ENCODE results near the gene MZT2B.
"Not testable (repeated sequence)": the region's sequence is repeated elsewhere in the genome, so short reads cannot be mapped to it uniquely, and the experiment has no call there.

The MZT2B gene

GRCh38 chr2:130180404-130181324 lies 1.4 kb upstream of the MZT2B start:
- DNase-seq (ENCODE audit: low spot score) = not testable (repeated sequence)

- peak; percentile 95 for DNase-seq (ENCODE audit: low spot score)
These were observed 660 bp upstream of the MZT2B start, which contains the start of gene SMPD4 for GRCh38 chr2:130181325-130181879. Gene SMPD4 (minus strand): TSS chr2:130181602. CDS start chr2:130176592, 5,010 bp downstream.

GRCh38 chr2:130182826-130183511 lies 907 bp downstream of the MZT2B start:
- not testable (repeated sequence) for DNase-seq (ENCODE audit: low spot score)

GRCh38 chr2:130183512-130184373 lies 1.7 kb downstream of the MZT2B start:
- no peak for DNase-seq (ENCODE audit: low spot score)

- DNase-seq (ENCODE audit: low spot score) = no peak
These were observed 3.4 kb downstream of the MZT2B start for GRCh38 chr2:130185436-130185835.

GRCh38 chr2:130185896-130186295 lies 3.8 kb downstream of the MZT2B start:
- DNase-seq (ENCODE audit: low spot score) = no peak

- no peak for DNase-seq (ENCODE audit: low spot score)
These were observed 4.3 kb downstream of the MZT2B start for GRCh38 chr2:130186391-130186790.

- DNase-seq (ENCODE audit: low spot score) = no peak
These were observed 5.2 kb downstream of the MZT2B start for GRCh38 chr2:130187268-130187667.

GRCh38 chr2:130187859-130188792 lies 6.1 kb downstream of the MZT2B start:
- not testable (repeated sequence) for DNase-seq (ENCODE audit: low spot score)

- DNase-seq (ENCODE audit: low spot score) = not testable (repeated sequence)
These were observed 6.9 kb downstream of the MZT2B start for GRCh38 chr2:130188958-130189357.

GRCh38 chr2:130190237-130190636 lies 8.2 kb downstream of the MZT2B start:
- no peak for DNase-seq (ENCODE audit: low spot score)

GRCh38 chr2:130191319-130191718 lies 9.3 kb downstream of the MZT2B start:
- DNase-seq (ENCODE audit: low spot score) = not testable (repeated sequence)

- not testable (repeated sequence) for DNase-seq (ENCODE audit: low spot score)
These were observed 10.4 kb downstream of the MZT2B start for GRCh38 chr2:130192451-130192850.

GRCh38 chr2:130193824-130194223 lies 11.8 kb downstream of the MZT2B start:
- DNase-seq (ENCODE audit: low spot score) = not testable (repeated sequence)

GRCh38 chr2:130195089-130195635 lies 13.1 kb downstream of the MZT2B start:
- DNase-seq (ENCODE audit: low spot score) = not testable (repeated sequence)

GRCh38 chr2:130196052-130196451 lies 14.0 kb downstream of the MZT2B start:
- not testable (repeated sequence) for DNase-seq (ENCODE audit: low spot score)

GRCh38 chr2:130198343-130198742 lies 16.3 kb downstream of the MZT2B start, which contains the start of gene TUBA3E:
Gene TUBA3E (minus strand): TSS chr2:130198439. CDS start chr2:130198360, 79 bp downstream.
- DNase-seq (ENCODE audit: low spot score) = no peak

- not testable (repeated sequence) for DNase-seq (ENCODE audit: low spot score)
These were observed 20.5 kb downstream of the MZT2B start for GRCh38 chr2:130202518-130202917.

- DNase-seq (ENCODE audit: low spot score) = not testable (repeated sequence)
These were observed 21.1 kb downstream of the MZT2B start for GRCh38 chr2:130203150-130203549.

GRCh38 chr2:130207051-130207450 lies 25.0 kb downstream of the MZT2B start:
- DNase-seq (ENCODE audit: low spot score) = not testable (repeated sequence)
